Effector memory CD8-positive, alpha-beta T cell (primary cell): ENCODE measurements around the gene ERVH48-1.

Experiments
- ATAC-seq: fragments of 150-1000 bp; cut with Tn5 transposase; replicated peaks from 2 replicates; pipeline ENCODE4 v1.10.0; 2021; ENCODE audit warnings: mild to moderate bottlenecking, moderate library complexity
- DNase-seq, 3 experiments: peaks; one replicate each; pipeline ENCODE4 v3.0.0; 2021
- H3K27ac Mint-ChIP-seq, 2 donors: one replicate each; pipeline ENCODE4 v1.8.0; 2022; ENCODE audit warnings: mild to moderate bottlenecking in 2 of 2, mixed read lengths in 2 of 2, moderate library complexity in 2 of 2
- H3K27me3 Mint-ChIP-seq, 2 donors: one replicate each; pipeline ENCODE4 v1.8.0; 2022; ENCODE audit warnings: mixed read lengths in 2 of 2
- H3K36me3 Mint-ChIP-seq: one replicate; pipeline ENCODE4 v1.8.0; 2022; ENCODE audit warnings: mild to moderate bottlenecking, moderate library complexity, mixed read lengths; ENCODE audit not compliant: insufficient read depth
- H3K4me1 Mint-ChIP-seq, 2 donors: one replicate each; pipeline ENCODE4 v1.8.0; 2022; ENCODE audit warnings: low read depth in 2 of 2, mixed read lengths in 2 of 2
- H3K4me3 Mint-ChIP-seq, 2 donors: one replicate each; pipeline ENCODE4 v1.8.0; 2022; ENCODE audit warnings: mild to moderate bottlenecking in 2 of 2, mixed read lengths in 2 of 2, moderate library complexity in 2 of 2
- H3K9me3 Mint-ChIP-seq, 2 donors: one replicate each; pipeline ENCODE4 v1.8.0; 2022; ENCODE audit warnings: mixed read lengths in 2 of 2

ERVH48-1 gene

DNA sequence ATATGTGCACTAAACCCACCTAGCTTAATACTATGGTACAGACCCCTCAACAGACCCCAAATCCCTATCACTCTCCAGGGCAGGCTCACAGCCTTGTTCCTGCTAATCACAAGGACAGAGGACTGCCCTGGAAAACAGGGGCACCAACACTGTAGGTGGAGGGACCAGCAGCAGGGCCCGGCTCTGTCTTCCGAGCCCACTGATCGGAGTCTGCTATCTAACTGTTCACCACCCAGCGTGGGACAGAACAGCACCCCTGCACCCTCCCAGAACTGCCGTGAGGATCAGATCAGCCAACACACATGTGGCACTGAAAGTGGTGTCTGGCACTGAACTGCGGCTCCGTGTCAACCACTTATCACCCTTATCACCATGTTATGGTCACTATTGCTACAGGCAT lies 52.3 kb downstream of the ERVH48-1 start:
- no peak for ATAC-seq
- Mint-ChIP-seq H3K4me1 (peaks cover 5 to 7% of the 10 kb centered on the region in 2 donors), H3K9me3 (no peaks in the 10 kb centered on the region), H3K4me3 (no peak overlapping the region), H3K27me3 (no peaks in the 10 kb centered on the region), H3K27ac (peak overlapping the region; percentile 36 to 62), H3K36me3 (peaks cover 56% of the 10 kb centered on the region)
- no peak for DNase-seq

DNA sequence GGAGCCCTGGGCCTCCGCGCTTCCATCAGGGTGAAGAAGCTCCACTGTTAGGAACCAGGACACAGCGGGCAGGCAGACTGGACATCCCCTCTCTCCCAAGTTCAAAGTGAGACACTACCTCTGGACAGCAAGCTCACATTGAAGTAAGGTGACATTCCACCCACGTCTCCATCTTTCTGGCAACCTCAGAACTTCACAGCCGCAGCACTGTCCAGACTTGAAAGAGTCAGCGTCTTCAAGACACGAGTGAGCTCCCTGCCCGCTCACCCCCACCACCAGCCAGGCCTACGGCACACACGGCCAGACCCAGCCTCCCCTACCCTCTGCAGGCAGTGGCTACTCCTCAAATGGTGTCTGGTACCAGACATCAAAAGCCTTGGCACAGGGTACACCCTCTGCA lies 57.2 kb downstream of the ERVH48-1 start:
- Mint-ChIP-seq H3K36me3 (peaks cover 44% of the 10 kb centered on the region), H3K27me3 (no peaks in the 10 kb centered on the region), H3K4me3 (no peak overlapping the region), H3K27ac (peak overlapping the region in 1 of 2 donors; percentile 41), H3K4me1 (peaks cover 16 to 17% of the 10 kb centered on the region in 2 donors), H3K9me3 (no peaks in the 10 kb centered on the region)
- ATAC-seq (no peak), DNase-seq (no peak)
